Endothelial cell of umbilical vein (primary cell): Measurements from ENCODE around the gene TNPO2. TPM values are rescaled to one million over a fixed set of nuclear protein-coding genes. Genes with fewer than 3 reads are reported as not detected.

Experiments used
- BruUV-seq: library from RNA; stranded (reverse); fragments of 400-500 nt; replicated peaks from 2 replicates; lab custom pipeline; 2021; lab: Mats Ljungman, UMichigan
- CTCF ChIA-PET: fragments of 300-600, 350-600 bp; sonication (Branson Sonifier 250); formaldehyde crosslinking; loops from one replicate; lab custom pipeline; 2021; ENCODE audit warnings: antibody characterized with exemption, inconsistent platforms; lab: Charles Lee
- POLR2A ChIA-PET: fragments of 300-600, 350-600 bp; sonication (Branson Sonifier 250); formaldehyde crosslinking; loops from one replicate; lab custom pipeline; 2021; ENCODE audit warnings: antibody characterized with exemption, inconsistent platforms; lab: Charles Lee
- DNase-seq: peaks from one replicate; pipeline ENCODE4 v3.0.0-alpha.2; 2011; ENCODE audit warnings: low read depth, low spot score
- FAIRE-seq: peaks from 2 replicates; lab custom pipeline; 2011; peaks lifted over from hg19 to GRCh38; lab: Jason Lieb, UNC
- H2AFZ ChIP-seq: 2 replicates; pipeline ENCODE4 v1.6.0; 2012; ENCODE audit warnings: low read depth, low read length, control low read depth, inconsistent platforms
- H3K27ac ChIP-seq: 2 replicates; pipeline ENCODE4 v1.5.1; 2011; ENCODE audit warnings: low read depth, mild to moderate bottlenecking, control low read depth, low read length, moderate library complexity; ENCODE audit not compliant: insufficient read depth
- H3K27me3 ChIP-seq, 2 experiments: 2 replicates each; pipeline versions ENCODE4 v1.6.0 to v1.6.1; 2011; ENCODE audit warnings: low read length in 2 of 2, mixed read lengths in 1 of 2; ENCODE audit not compliant: control insufficient read depth in 2 of 2, insufficient read depth in 2 of 2
- H3K36me3 ChIP-seq, 2 experiments: 2 replicates in 1 of 2; 3 replicates in 1 of 2; pipeline ENCODE4 v1.5.1; 2011; ENCODE audit warnings: low read length in 2 of 2, mild to moderate bottlenecking in 1 of 2, moderate library complexity in 1 of 2; ENCODE audit not compliant: control insufficient read depth in 2 of 2, insufficient read depth in 2 of 2; ENCODE audit errors: extremely low read depth in 1 of 2
- H3K4me1 ChIP-seq: 3 replicates; pipeline ENCODE4 v1.5.1; 2011; ENCODE audit warnings: mild to moderate bottlenecking, low read length; ENCODE audit not compliant: control insufficient read depth, insufficient read depth; ENCODE audit errors: extremely low read depth
- H3K4me2 ChIP-seq: 2 replicates; pipeline ENCODE4 v1.6.1; 2011; ENCODE audit warnings: low read length, control low read depth, mixed read lengths; ENCODE audit not compliant: insufficient read depth
- H3K4me3 ChIP-seq, 3 experiments: fragments of 200-600 bp in 1 of 3; sonication (generic), shearing (Covaris generic) in 1 of 3; replicated peaks in 1 of 3; 2 replicates each; pipeline ENCODE4 v1.5.1; 2011 to 2016; ENCODE audit warnings: control low read depth in 3 of 3, low read length in 3 of 3, mild to moderate bottlenecking in 2 of 3, inconsistent platforms in 1 of 3, low read depth in 1 of 3, moderate library complexity in 1 of 3; ENCODE audit not compliant: insufficient read depth in 1 of 3
- H3K79me2 ChIP-seq: 2 replicates; pipeline ENCODE4 v1.6.0; 2012; ENCODE audit warnings: low read length, inconsistent platforms; ENCODE audit not compliant: control insufficient read depth, insufficient read depth
- H3K9ac ChIP-seq: replicated peaks from 2 replicates; pipeline ENCODE3; 2011; ENCODE audit warnings: low read length, control low read depth; ENCODE audit not compliant: insufficient read depth; ENCODE audit errors: extremely low read depth
- H3K9me1 ChIP-seq: replicated peaks from 3 replicates; pipeline ENCODE4 v1.6.0; 2011; ENCODE audit warnings: mild to moderate bottlenecking, low read length; ENCODE audit not compliant: control insufficient read depth, insufficient read depth; ENCODE audit errors: extremely low read depth
- H3K9me3 ChIP-seq: replicated peaks from 2 replicates; pipeline ENCODE4 v1.5.1; 2012; ENCODE audit warnings: low read length, inconsistent platforms; ENCODE audit not compliant: control insufficient read depth, insufficient read depth
- H4K20me1 ChIP-seq: replicated peaks from 2 replicates; pipeline ENCODE3; 2011; ENCODE audit warnings: mild to moderate bottlenecking, low read length; ENCODE audit not compliant: control insufficient read depth, insufficient read depth; ENCODE audit errors: extremely low read depth
- CTCF ChIP-seq, 2 donors: IDR thresholded peaks; 1 replicate in 1 of 2; 2 replicates in 1 of 2; pipeline ENCODE4 v1.5.1; 2011; ENCODE audit warnings: low read length in 2 of 2, mild to moderate bottlenecking in 2 of 2, moderate library complexity in 2 of 2, control low read depth in 1 of 2, inconsistent platforms in 1 of 2, low read depth in 1 of 2; ENCODE audit not compliant: insufficient read depth in 1 of 2; ENCODE audit errors: extremely low read depth in 1 of 2
- EZH2 ChIP-seq: IDR thresholded peaks from 2 replicates; pipeline ENCODE4 v1.6.1; 2012; ENCODE audit warnings: borderline replicate concordance, low read depth, mild to moderate bottlenecking, moderate library complexity, low read length, inconsistent platforms; ENCODE audit not compliant: severe bottlenecking
- FOS ChIP-seq: IDR thresholded peaks from 2 replicates; pipeline ENCODE4 v1.6.1; 2011; ENCODE audit warnings: mild to moderate bottlenecking, low read length, moderate library complexity, borderline replicate concordance; ENCODE audit not compliant: insufficient read depth
- GATA2 ChIP-seq: IDR thresholded peaks from 2 replicates; pipeline ENCODE4 v1.7.0; 2011; ENCODE audit warnings: low read depth, mild to moderate bottlenecking, moderate library complexity, mixed read lengths, low read length; ENCODE audit not compliant: insufficient read length, insufficient read depth
- JUN ChIP-seq: IDR thresholded peaks from 2 replicates; pipeline ENCODE4 v1.6.1; 2011; ENCODE audit warnings: borderline replicate concordance, low read depth; ENCODE audit not compliant: insufficient read length, insufficient read depth
- MAX ChIP-seq: IDR thresholded peaks from 2 replicates; pipeline ENCODE4 v1.6.1; 2011; ENCODE audit not compliant: insufficient read depth, insufficient read length
- MYC ChIP-seq: IDR thresholded peaks from one replicate; pipeline ENCODE4 v1.6.1; 2011; ENCODE audit warnings: mild to moderate bottlenecking, low read depth, low read length
- POLR2A ChIP-seq: IDR thresholded peaks from 2 replicates; pipeline ENCODE4 v1.6.1; 2012; ENCODE audit warnings: low read depth, mild to moderate bottlenecking, control low read depth, low read length
- POLR2AphosphoS5 ChIP-seq: IDR thresholded peaks from 2 replicates; pipeline ENCODE4 v1.6.1; 2012; ENCODE audit warnings: low read depth, mild to moderate bottlenecking, control low read depth, low read length, moderate library complexity; ENCODE audit not compliant: insufficient read depth
- dilution Hi-C: fragments of 300-500 bp; cut with MboI; formaldehyde crosslinking; loops from one replicate; pipeline ENCODE4 v1.15.0; 2019; ENCODE audit warnings: low sequenced_read_pairs; ENCODE audit not compliant: extremely low pct_ligation_motif_present
- intact Hi-C: fragments of 100-400 bp; cut with micrococcal nuclease; formaldehyde crosslinking; loops from one replicate; pipeline ENCODE4 v1.10.0; 2022
- polyA plus RNA-seq, 4 experiments: library from polyadenylated mRNA; depleted of rRNA in 3 of 4; stranded (reverse) in 3 of 4; unstranded in 1 of 4; fragments of >200 nt; gene quantifications; 2 replicates each; pipeline versions ENCODE4 v1.2.1 to v1.2.3, GENCODE V29; 2011 to 2012; ENCODE audit warnings: missing spikeins in 1 of 4
- total RNA-seq: library from RNA; stranded (reverse); gene quantifications from 2 replicates; pipeline ENCODE4 v1.2.3, GENCODE V29; 2021

Gene TNPO2
- total and polyA plus RNA-seq, 2 donors (not counting 3 experiments of a cell fraction or from before 2014, with no cell fraction given), result 94.5 to 98.8 TPM

- Histone ChIP-seq H3K9me1 (no peaks in the 10 kb centered on the region), H3K4me2 (no peak overlapping the region), H3K27ac (no peak overlapping the region), H3K4me1 (no peaks in the 10 kb centered on the region), H4K20me1 (no peaks in the 10 kb centered on the region), H2AFZ (no peak overlapping the region), H3K9me3 (no peaks in the 10 kb centered on the region), H3K79me2 (no peaks in the 10 kb centered on the region), H3K36me3 (no peaks in the 10 kb centered on the region), H3K27me3 (no peaks in the 10 kb centered on the region), H3K4me3 (no peak overlapping the region), H3K9ac (no peak overlapping the region)
- dilution Hi-C loops, result no loop called here
- DNase-seq (no peak), FAIRE-seq (no peak)
- intact Hi-C loops, result no loop called here
- POLR2A ChIA-PET, result no interaction called here
- CTCF ChIA-PET, result interaction anchor here (0.9 to 2.2 kb wide), 3 partner anchors 9 to 72 kb away, joined by 3 to 6 read pairs (median 3); a partner anchor contains a TSS
- TF ChIP-seq EZH2 (no peak), POLR2A (no peak), FOS (no peak), GATA2 (no peak), MYC (no peak), JUN (no peak), POLR2AphosphoS5 (no peak), CTCF (IDR thresholded peaks at IDR 0.05; ENCODE audit: extremely low read depth in 1 of 2, insufficient read depth in 1 of 2, low read depth in 1 of 2, low read length in 2 of 2) (no peak), MAX (no peak)
- BruUV-seq, result no TSS peak
Measured at GRCh38 chr19:12685831-12686230, 37.9 kb downstream of the TNPO2 start.
